ENCODE measurements around the gene MPRIP.
"Not testable (repeated sequence)": the region's sequence is repeated elsewhere in the genome, so short reads cannot be mapped to it uniquely, and the experiment has no call there.

Gene MPRIP

GRCh38 chr17:17014748-17015124 lies 27.5 kb upstream of the MPRIP start:
- peak; percentile 24 for DNase-seq

- no peak for DNase-seq
Observed at GRCh38 chr17:17015230-17015629, 27.0 kb upstream of the MPRIP start.

- not testable (repeated sequence) for DNase-seq
Observed at GRCh38 chr17:17016199-17017197, 25.8 kb upstream of the MPRIP start.

- no peak for DNase-seq
Observed at GRCh38 chr17:17017343-17018014, 24.8 kb upstream of the MPRIP start.

- no peak for DNase-seq
Observed at GRCh38 chr17:17018021-17018441, 24.2 kb upstream of the MPRIP start.

- DNase-seq = no peak
Observed at GRCh38 chr17:17018612-17019429, 23.4 kb upstream of the MPRIP start.

GRCh38 chr17:17019430-17019762 lies 22.9 kb upstream of the MPRIP start:
- no peak for DNase-seq

- no peak for DNase-seq
Observed at GRCh38 chr17:17019891-17020456, 22.3 kb upstream of the MPRIP start.

- no peak for DNase-seq
Observed at GRCh38 chr17:17020821-17021193, 21.4 kb upstream of the MPRIP start.

- peak; percentile 28 for DNase-seq
Observed at GRCh38 chr17:17021194-17021863, 20.9 kb upstream of the MPRIP start.

GRCh38 chr17:17022011-17022410 lies 20.2 kb upstream of the MPRIP start:
- no peak for DNase-seq

GRCh38 chr17:17022456-17022855 lies 19.8 kb upstream of the MPRIP start:
- DNase-seq = no peak

GRCh38 chr17:17024778-17025300 lies 17.4 kb upstream of the MPRIP start:
- DNase-seq = no peak

- DNase-seq = no peak
Observed at GRCh38 chr17:17025621-17026020, 16.6 kb upstream of the MPRIP start.

GRCh38 chr17:17026163-17026562 lies 16.1 kb upstream of the MPRIP start:
- no peak for DNase-seq

- no peak for DNase-seq
Observed at GRCh38 chr17:17027442-17028058, 14.7 kb upstream of the MPRIP start.

- peak; percentile 91 for DNase-seq
Observed at GRCh38 chr17:17028059-17028877, 14.0 kb upstream of the MPRIP start.

GRCh38 chr17:17028878-17029535 lies 13.2 kb upstream of the MPRIP start:
- no peak for DNase-seq

- DNase-seq = no peak
Observed at GRCh38 chr17:17029938-17030337, 12.3 kb upstream of the MPRIP start.
